GM18907 (cell line): ENCODE data around the gene GTF2IRD1.
"Not testable (repeated sequence)": the region's sequence is repeated elsewhere in the genome, so short reads cannot be mapped to it uniquely, and the experiment has no call there.

Experiments
- ATAC-seq: cut with Tn5 transposase; IDR thresholded peaks from one replicate; pipeline ENCODE4 v1.9.1; 2021; ENCODE audit warnings: mild to moderate bottlenecking, moderate library complexity; ENCODE audit not compliant: unreplicated experiment

GTF2IRD1 gene

GRCh38 chr7:74453322-74454011 lies at the start of gene GTF2IRD1:
GTF2IRD1 (plus strand) TSS chr7:74453906; CDS start chr7:74508081, 54,175 bp downstream.
- ATAC-seq, result no peak

GRCh38 chr7:74404388-74404700 lies 49.4 kb upstream of the GTF2IRD1 start:
- no peak for ATAC-seq

- ATAC-seq, result no peak
Measured at GRCh38 chr7:74404741-74405140, 49.0 kb upstream of the GTF2IRD1 start.

- ATAC-seq, result no peak
Measured at GRCh38 chr7:74405191-74405898, 48.4 kb upstream of the GTF2IRD1 start.

- no peak for ATAC-seq
Measured at GRCh38 chr7:74405899-74406512, 47.7 kb upstream of the GTF2IRD1 start.

GRCh38 chr7:74407958-74408357 lies 45.7 kb upstream of the GTF2IRD1 start:
- no peak for ATAC-seq

- ATAC-seq, result no peak
Measured at GRCh38 chr7:74409571-74409970, 44.1 kb upstream of the GTF2IRD1 start.

- no peak for ATAC-seq
Measured at GRCh38 chr7:74410772-74411171, 42.9 kb upstream of the GTF2IRD1 start.

GRCh38 chr7:74411571-74411970 lies 42.1 kb upstream of the GTF2IRD1 start:
- not testable (repeated sequence) for ATAC-seq

- no peak for ATAC-seq
Measured at GRCh38 chr7:74412056-74412455, 41.6 kb upstream of the GTF2IRD1 start.

- no peak for ATAC-seq
Measured at GRCh38 chr7:74412603-74413002, 41.1 kb upstream of the GTF2IRD1 start.

GRCh38 chr7:74414595-74415333 lies 38.9 kb upstream of the GTF2IRD1 start:
- ATAC-seq, result not testable (repeated sequence)

GRCh38 chr7:74417419-74417971 lies 36.2 kb upstream of the GTF2IRD1 start:
- no peak for ATAC-seq

- no peak for ATAC-seq
Measured at GRCh38 chr7:74418076-74418475, 35.6 kb upstream of the GTF2IRD1 start.

- no peak for ATAC-seq
Measured at GRCh38 chr7:74418538-74418937, 35.2 kb upstream of the GTF2IRD1 start.

- not testable (repeated sequence) for ATAC-seq
Measured at GRCh38 chr7:74419232-74419631, 34.5 kb upstream of the GTF2IRD1 start.

GRCh38 chr7:74420006-74420405 lies 33.7 kb upstream of the GTF2IRD1 start:
- no peak for ATAC-seq

GRCh38 chr7:74424291-74424880 lies 29.3 kb upstream of the GTF2IRD1 start:
- ATAC-seq, result no peak

GRCh38 chr7:74428023-74428422 lies 25.7 kb upstream of the GTF2IRD1 start:
- ATAC-seq, result no peak

- no peak for ATAC-seq
Measured at GRCh38 chr7:74429153-74429747, 24.5 kb upstream of the GTF2IRD1 start.
